Measurements from ENCODE around the gene DPEP2NB.
"Not testable (repeated sequence)": the region's sequence is repeated elsewhere in the genome, so short reads cannot be mapped to it uniquely, and the experiment has no call there.

DPEP2NB gene

GRCh38 chr16:68015681-68016080, at the start of gene DPEP2NB:
Gene DPEP2NB, minus strand, starts transcription at chr16:68015911. Its CDS starts 141 bp downstream, at chr16:68015770.
- DNase-seq, result no peak

GRCh38 chr16:68064791-68065365, 49.2 kb upstream of the DPEP2NB start:
- DNase-seq, result no peak

- no peak for DNase-seq
Observed at GRCh38 chr16:68062910-68063393, 47.2 kb upstream of the DPEP2NB start.

GRCh38 chr16:68061396-68061795, 45.7 kb upstream of the DPEP2NB start:
- DNase-seq, result no peak

GRCh38 chr16:68059804-68060203, 44.1 kb upstream of the DPEP2NB start:
- DNase-seq, result no peak

- DNase-seq, result no peak
Observed at GRCh38 chr16:68055395-68055794, 39.7 kb upstream of the DPEP2NB start.

GRCh38 chr16:68049449-68049848, 33.7 kb upstream of the DPEP2NB start:
- DNase-seq, result no peak

GRCh38 chr16:68047987-68048386, 32.3 kb upstream of the DPEP2NB start:
- DNase-seq, result no peak

GRCh38 chr16:68046106-68046505, 30.4 kb upstream of the DPEP2NB start:
- DNase-seq, result no peak

- no peak for DNase-seq
Observed at GRCh38 chr16:68041783-68042182, 26.1 kb upstream of the DPEP2NB start.

- peak; percentile 73 for DNase-seq
Observed at GRCh38 chr16:68040506-68041288, 25.0 kb upstream of the DPEP2NB start.

GRCh38 chr16:68037841-68038597, 22.3 kb upstream of the DPEP2NB start:
- DNase-seq, result no peak

GRCh38 chr16:68035227-68035626, 19.5 kb upstream of the DPEP2NB start:
- no peak for DNase-seq

GRCh38 chr16:68033101-68033500, 17.4 kb upstream of the DPEP2NB start:
- no peak for DNase-seq

- no peak for DNase-seq
Observed at GRCh38 chr16:68031951-68032350, 16.2 kb upstream of the DPEP2NB start.

- not testable (repeated sequence) for DNase-seq
Observed at GRCh38 chr16:68030108-68030507, 14.4 kb upstream of the DPEP2NB start.

GRCh38 chr16:68028996-68029395, 13.3 kb upstream of the DPEP2NB start:
- DNase-seq, result no peak

- peak; percentile 95 for DNase-seq
Observed at GRCh38 chr16:68022728-68023537, 7.2 kb upstream of the DPEP2NB start, which contains the start of the genes DDX28 and DUS2. Gene DDX28, minus strand, starts transcription at chr16:68023232. Its CDS starts 30 bp downstream, at chr16:68023202. Gene DUS2, plus strand, starts transcription at chr16:68023284. Its CDS starts 14,740 bp downstream, at chr16:68038024.

GRCh38 chr16:68022278-68022727, 6.6 kb upstream of the DPEP2NB start:
- DNase-seq, result no peak

- no peak for DNase-seq
Observed at GRCh38 chr16:68021490-68021889, 5.8 kb upstream of the DPEP2NB start.

- DNase-seq, result no peak
Observed at GRCh38 chr16:68019167-68019680, 3.5 kb upstream of the DPEP2NB start.

GRCh38 chr16:68013440-68013839, 2.3 kb downstream of the DPEP2NB start:
- no peak for DNase-seq
